Right hindlimb (tissue), 1 donor: ENCODE measurements around the gene IL17A.
"Not testable (repeated sequence)": the region's sequence is repeated elsewhere in the genome, so short reads cannot be mapped to it uniquely, and the experiment has no call there.

Experiments used
- DNase-seq: peaks from one replicate; pipeline ENCODE4 v3.0.0-alpha.2; 2018

Gene IL17A

DNA sequence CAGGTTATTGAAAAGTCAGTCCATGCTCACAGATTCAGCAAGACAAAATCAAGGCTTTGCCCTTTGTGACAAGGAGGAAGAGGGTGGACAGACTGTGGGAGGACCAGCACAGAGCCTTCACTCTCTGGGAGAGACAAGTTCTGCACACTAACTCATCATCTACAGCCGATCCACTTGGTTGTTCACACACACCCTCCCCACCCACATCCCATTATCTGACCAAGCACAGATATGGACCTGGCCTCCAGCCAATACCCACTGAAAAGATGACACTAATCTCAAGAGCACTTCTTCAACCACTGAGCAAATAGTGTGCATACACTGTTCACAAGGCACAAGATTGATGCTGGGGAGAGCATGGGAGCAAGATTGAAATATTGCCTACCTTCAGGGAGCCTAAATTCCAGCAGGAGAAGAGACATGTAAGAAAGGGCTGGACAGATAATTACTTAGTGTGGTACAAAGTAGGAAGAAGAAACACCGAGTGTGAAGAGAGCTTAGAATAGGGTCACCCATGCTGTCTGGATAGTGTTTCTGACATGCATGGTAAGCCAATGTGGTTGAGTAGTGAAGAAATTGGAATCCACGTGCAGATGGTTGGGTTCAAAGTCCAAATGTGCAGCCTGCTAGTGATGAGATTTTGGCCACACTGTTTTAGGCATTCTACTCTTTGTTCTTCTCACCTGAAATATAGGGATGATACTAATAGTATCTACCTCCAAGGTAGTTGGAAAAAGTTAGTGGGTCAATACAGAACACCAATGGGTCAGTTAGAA lies 21.7 kb upstream of the IL17A start:
- no peak for DNase-seq

DNA sequence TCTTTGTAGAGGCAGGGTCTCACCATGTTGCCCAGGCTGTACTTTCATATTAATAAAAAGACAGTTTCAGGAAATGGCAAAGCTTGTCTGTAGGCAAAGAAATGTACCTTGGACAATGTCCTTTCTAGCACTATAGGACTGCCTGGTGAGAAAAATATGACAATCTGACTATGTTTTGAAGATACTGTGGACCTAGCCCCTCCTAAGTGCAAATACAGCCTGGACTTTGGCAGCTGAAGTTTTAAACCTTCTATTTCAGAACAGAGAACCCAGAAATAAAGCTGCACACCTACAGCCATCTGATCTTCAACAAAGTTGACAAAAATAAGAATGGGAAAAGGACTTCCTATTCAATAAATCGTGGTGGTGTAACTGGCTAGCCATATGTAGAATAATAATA lies 18.9 kb upstream of the IL17A start:
- no peak for DNase-seq

DNA sequence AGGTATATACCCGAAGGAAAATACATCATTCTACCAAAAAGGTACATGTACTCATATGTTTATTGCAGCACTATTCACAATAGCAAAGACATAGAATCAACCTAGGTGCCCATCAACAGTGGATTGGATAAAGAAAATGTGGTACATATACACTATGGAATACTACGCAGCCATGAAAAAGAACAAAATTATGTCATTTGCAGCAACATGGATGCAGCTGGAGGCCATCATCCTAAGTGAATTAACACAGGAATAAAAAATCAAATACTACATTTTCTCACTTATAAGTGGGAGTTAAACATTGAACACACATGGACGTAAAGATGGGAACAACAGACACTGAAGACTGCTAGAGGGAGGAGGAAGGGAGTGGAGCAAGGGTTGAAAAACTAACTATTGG lies 17.8 kb upstream of the IL17A start:
- not testable (repeated sequence) for DNase-seq

DNA sequence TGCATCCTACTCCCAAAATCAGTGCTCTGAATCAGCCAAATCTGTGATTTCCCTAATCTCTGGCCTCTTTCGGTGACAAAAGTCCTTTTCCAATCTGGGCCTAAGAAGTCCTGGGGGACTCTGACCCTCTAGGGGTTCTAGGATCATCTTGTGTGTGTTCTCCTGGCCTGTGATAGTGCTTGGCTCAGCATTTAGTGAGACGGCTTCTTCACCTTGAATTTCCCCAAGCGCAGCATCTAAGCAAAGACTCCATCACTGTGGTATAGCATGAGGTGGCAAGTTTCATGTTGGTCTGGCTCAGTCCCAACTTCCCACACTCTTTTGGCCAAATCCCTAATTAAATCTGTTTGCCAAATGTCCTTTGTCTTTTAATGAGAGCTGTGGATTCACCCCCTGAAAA lies 12.1 kb upstream of the IL17A start:
- DNase-seq: no peak

DNA sequence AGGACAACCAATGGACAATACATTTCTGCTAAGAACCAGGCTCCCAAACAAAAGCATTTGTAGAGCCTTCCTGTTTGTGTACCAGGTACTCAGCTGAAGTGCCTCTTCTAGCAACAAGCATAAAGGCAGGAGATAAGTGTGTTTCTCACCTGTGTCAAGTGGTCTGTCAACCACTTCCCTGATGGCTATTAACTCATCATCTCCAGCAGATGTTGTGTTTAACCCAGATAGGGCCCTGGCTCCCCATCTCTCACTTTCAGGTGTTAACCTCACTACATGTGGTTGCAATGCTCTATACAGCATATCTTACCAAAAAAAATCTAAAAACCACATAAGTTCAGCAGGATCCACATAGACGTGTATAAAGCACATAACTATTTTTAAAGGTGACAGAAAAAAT lies 9.6 kb upstream of the IL17A start:
- no peak for DNase-seq

DNA sequence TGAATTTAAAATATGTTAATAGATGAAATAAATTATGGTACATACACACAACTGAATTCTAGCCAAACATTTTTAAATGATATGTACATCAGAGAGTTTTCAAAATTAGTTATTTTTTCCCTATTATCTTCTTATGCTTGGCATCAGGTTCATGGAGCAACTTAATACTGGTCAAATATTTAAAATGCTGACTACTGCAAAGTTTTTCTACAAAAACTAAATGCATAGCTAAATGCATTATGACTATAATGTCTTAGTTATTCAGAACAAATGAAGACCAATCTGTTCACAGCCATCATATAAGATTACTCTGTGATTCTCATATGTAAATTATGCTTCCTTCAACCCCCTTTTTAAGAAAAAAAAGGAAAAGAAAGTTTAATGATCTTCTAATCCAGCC lies 8.2 kb upstream of the IL17A start:
- DNase-seq: no peak

DNA sequence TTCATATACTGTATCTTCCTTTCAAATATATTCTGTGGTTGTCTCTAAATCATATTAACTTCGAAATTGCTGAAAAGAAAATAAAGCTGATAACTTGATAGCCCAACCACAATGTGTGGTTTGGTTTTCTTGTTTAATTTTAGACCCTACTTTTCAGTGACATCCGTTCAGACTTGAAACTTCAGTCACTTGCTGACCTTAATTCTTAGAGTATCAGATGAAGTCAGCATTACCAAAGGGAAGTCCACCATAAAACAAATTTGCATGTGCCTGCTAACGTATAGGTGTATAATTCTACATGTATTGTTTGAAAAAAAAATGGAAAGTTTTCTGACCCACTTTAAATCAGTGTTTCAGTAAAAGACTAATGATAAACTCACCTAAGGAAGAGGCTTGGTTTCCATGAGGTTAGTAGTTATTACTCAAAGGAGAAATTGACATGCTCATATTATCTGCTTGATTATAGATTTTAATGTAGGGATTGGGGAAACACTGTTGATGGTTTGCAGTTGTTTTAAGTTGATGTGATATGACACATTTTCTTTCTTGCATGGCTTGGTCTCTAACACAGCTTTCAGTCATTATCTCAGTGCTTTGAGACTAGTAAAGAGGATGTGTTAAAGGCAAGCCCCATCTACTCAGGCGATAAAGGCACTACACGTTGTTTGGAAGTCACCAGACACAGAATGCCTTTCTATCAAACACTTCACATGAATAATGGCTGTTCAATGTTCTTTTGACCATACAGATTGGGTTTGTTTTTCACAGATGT lies 5.2 kb upstream of the IL17A start:
- DNase-seq: no peak

DNA sequence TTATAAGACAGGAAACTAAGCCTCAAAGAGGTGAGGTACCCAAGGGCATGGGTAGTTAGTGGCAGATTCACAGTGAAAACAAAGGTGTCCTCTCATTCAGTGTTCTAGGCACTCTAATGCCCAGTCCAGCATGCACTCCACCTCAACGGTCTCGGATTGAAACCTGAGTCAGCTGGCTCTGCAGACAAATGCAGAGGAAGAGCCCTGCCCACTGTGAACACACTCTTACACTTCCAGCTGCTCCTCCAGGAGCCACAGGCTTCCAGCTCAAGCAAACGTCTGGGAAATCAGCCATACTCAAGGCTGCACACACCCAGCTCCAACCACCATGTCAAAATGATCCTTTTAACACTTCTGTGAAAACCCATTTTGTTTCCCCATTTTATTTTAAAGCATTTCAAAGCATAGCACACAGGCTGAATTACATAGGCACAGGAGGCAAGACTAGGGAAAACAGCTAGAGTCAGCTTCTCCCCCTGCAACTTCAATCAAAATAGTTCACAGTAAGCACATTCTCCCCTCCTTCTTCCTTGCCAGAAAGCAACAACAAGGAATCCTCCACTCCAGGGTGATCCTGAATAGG lies 3.0 kb upstream of the IL17A start:
- DNase-seq: no peak

DNA sequence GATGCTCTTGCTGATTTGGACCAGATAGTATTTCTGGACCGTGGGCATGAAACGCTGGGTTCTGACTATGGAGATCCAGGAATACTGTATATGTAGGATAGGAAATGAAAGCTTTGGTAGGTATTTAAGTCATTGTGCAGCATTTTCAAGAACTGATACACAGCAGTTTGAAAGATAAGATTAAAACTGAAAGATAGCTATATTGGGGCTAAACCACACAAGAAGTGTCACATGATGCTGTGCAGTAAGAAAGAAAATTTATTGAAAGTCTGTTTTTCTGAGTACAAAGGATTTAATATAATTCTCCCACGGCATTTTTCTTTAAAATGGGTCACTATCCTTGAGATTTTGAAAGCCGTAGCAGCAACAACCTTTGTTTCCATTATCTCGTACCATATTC lies 305 bp downstream of the IL17A start:
- no peak for DNase-seq

DNA sequence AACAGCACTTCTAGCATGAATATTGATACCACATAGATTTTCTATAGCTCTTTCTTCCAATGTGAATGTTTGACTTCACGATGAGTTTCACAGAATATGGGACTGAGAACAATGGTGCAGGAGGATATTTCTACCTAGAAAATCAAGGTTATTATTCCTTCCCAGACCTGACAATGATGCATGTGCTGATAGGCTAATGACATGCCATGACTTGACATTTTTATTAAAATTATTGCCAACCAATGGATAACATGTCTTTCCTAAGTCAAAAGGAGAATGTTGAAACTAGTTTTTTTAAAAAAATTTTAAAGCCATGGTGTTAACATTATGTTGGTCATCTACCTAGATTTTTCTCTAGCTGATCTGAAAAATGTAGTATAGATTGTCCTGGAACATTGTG lies 923 bp downstream of the IL17A start:
- no peak for DNase-seq

DNA sequence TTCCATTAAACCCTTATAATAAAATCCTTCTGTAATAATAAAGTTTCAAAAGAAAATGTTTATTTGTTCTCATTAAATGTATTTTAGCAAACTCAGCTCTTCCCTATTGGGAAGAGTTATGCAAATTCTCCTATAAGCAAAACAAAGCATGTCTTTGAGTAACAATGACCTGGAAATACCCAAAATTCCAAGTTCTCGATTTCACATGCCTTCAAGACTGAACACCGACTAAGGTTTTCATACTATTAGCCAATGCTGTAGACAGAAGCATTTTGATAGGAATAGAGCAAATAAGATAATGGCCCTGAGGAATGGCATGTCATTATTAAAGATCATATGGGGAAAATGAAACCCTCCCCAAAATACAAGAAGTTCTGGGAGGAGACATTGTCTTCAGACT lies 3.8 kb downstream of the IL17A start:
- DNase-seq: no peak

DNA sequence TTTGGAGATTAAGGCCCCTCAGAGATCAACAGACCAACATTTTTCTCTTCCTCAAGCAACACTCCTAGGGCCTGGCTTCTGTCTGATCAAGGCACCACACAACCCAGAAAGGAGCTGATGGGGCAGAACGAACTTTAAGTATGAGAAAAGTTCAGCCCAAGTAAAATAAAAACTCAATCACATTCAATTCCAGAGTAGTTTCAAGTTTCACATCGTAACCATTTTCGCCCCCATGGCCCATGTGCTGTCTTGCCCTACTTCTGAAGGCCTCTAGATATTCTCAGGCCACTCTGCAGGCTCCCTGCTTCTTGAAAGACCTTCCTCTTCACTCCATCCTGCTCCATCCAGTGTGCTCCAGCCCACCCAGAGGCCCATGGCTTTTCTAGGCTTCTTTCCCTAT lies 4.2 kb downstream of the IL17A start:
- DNase-seq: no peak

DNA sequence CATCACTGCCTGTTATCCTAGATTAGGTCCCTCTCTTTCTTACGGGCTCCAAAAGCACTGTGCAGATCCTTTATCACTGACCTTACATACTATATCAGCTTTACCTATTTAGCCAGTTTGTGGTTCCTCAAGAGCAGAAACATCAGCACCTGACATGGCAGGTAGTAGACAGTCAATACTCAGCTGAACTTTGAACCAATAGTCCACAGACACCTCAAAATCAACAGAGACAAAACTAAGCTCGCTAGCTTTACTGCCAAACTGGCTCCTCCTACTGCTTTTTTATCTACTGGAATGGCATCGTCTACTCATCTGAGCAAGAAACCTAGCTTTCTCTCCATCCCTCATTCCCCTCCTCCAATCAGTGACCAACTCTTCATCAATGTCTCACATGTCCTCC lies 5.6 kb downstream of the IL17A start:
- DNase-seq: no peak

DNA sequence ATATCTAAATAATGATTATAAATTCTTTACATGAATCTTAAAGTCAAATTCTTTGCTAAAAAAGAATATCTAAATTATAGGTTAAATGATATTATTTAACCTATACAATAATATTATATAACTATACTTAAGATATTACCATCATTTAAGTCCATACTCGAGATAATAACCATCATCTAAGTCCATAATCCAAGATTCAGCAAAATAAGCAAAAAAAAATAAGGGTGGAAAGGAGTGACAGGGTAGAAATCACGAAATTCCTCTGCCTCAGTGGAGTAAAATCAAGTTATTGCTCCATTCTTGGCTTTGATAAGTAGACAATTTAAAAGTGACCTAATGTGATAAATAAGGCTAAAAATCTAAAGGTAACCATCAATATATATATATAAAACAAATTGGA lies 9.7 kb downstream of the IL17A start:
- no peak for DNase-seq

DNA sequence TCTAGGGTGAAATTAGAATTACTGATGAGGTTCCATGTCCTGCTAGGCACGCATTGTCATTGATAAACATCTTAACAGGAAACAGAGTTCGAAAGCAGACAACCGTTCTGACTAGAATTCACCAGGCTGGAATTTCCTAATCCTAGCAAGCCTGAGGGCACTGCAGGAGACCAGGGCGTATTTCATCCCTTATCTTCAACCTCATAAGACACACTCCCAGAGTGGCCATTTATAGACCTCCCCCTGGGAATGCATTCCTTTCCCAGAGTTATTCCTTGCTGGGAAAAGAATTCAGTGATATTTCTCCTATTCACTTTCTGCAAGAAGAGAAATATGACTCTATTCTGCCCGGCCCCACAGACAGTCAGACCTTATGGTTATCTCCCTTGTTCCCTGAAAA lies 13.9 kb downstream of the IL17A start:
- not testable (repeated sequence) for DNase-seq

DNA sequence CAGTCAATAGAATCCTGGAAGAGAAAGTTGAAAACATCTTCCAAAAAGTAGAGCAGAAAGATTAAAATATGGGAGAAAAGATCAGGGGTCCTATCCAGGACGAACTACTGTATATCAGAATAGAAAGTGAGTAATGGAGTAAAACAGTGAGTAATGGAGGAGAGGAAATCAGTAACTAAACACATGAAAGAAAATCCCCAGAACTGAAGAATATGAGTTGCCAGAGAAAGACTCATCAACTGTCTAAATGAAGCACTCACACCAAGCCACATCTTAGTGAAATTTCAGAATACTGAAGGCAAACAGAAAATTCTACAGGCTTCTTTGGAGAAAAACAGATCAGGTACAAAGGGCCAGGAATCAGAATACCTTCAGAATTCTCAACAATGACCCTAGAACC lies 14.9 kb downstream of the IL17A start:
- no peak for DNase-seq

DNA sequence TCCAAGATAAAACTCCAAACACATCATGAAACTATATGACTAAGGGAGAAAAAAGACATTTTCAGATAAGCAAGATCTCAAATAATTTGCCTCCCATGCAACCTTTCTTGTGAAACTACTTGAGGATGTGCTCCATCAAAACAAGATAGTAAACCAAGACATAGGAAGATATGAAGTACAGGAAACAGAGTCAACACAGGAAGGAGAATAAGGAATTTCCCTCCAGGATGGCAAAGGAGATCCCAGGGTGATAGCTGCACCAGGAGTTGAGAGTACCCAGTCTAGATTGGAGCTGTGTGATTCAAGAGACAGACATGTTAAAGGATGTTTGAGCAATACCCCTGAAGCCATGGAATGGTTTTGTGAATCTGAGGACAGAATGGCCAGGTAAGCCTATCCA lies 15.3 kb downstream of the IL17A start:
- no peak for DNase-seq

DNA sequence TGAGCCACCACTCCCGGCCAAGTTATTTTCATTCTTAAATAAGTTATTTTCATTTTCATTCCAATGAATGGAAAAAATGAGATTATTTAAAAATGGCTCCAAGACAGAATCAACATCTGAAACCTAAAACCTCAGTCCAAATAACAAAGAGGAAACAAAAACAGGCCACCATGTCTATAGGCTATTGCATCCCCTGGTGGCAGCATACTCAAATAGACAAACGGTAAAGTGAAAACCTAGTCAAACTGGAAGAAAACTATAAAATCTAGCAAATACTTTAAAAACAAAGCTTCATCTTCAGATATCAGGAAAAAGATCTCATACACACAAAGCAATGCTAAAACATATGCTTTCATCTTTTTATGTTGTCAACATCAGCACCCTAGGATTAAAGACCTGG lies 20.9 kb downstream of the IL17A start:
- DNase-seq: no peak

DNA sequence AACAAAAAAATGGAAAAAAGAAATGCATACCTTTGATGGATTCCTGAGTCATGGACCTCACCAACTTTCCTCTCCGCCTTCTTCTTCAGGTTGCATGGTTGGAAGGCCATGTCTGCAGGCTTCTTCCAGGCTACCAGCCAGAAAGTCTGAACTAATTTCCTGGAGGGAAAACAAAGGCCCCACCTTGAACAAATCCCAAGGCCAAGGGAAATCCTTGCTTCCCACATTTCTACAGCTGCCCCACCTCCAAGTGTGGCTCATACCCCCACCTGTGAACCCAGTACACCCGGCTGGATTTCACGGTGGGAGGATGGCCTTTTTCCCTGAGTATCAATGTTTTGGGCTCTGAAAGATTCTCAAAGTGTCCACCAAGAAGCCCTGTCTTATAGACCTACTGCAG lies 22.4 kb downstream of the IL17A start:
- no peak for DNase-seq

DNA sequence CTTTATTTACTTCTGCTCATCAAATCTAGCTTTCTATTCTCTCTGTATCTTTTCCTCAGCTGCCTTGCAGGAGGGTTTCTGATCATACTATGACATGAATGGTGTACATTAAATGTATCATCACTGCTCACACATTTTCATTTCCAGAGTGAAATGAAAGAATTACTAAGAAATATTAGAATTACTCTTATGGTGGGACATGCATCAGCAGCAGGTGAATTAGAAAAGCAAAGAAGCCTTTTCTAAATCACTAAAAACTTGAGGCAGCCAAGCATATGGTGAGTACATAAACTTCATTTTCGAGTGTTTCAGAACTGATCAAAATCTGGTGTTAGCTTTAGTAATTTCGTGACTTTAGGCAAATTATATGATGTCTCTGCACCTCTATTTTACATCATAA lies 23.6 kb downstream of the IL17A start:
- no peak for DNase-seq

DNA sequence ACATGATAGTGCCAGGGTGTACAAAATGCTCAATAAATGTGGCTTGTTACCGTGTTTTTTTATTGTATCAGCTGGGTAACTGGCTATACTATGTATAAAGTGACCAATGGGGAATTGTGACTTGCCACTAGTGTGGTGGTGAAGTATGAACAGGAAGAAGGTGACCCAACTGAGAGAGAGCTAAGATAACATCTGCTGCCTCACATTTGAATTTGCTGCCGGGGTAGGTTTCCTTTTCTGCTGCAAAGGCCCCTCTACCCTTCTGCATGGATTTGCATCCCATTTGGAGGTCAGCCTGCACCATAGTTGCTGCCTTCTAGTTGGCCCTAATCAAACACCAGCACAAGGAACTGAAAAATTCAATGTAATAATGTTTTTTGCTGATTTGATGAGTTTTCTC lies 24.1 kb downstream of the IL17A start:
- no peak for DNase-seq

DNA sequence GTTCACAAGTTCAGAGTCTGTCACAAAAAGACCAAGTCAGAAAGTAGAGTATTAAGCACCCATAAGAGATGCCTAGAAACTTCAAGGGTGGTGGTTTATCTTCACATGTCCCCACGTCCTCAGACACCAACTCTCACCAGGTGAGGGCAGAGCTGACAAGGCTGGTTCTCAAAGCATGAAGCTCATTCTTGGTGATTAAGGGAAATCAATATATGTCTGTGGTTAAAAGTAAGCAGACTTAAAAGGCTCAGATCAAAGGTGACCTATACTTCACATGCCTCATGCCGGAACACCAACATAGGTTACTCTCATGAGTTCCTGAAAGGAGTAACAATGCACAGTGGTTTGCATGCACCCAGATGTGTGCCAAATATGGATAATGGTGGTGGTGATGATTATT lies 27.0 kb downstream of the IL17A start:
- DNase-seq: no peak

DNA sequence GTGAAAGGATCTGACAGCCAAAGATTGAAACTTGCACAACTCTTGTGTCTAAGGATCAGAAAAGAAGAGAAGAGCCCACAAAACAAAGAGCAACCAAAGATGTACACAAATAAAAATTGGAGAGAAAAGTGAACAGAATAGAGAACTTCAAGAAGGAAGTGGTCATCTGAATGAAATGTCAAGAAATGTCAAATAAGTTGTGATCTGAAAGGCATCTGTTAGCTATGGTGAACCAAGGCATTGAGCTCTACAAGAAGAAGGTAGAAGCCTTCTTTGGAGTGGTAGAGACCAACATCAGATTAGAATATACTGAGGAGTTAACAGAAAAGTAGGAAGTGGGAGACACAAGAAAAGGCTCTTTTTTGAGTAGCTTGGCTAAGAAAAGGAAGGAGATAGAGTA lies 29.6 kb downstream of the IL17A start:
- no peak for DNase-seq

DNA sequence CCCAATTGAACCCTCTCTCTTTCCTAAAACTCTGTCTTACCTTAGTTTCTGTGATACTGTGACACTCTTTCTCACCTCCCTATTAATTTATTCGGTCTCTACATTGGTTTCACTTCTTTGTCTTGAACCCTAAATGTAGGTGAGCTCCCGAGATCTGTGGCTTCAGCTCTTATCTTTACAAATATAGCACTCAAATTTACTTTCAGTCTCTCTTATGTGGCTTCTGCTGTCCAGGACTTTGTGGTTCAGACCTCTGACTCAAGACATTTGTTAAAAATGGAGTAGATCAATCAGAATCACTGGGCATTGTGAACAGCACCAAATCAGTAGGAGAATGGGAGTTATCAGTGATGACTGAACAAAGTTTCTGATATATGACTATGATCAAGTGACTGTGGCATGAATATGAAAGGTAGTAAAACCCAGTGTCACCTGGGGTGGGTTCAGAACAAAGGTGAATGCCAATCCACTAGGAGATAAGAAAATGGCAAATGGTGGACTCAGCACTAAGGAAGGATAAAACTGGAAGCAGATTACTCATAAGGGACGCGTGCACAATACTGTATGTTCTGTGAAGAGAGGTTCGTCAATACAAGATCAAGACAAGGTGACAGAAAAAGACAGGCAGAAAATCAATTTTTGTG lies 30.9 kb downstream of the IL17A start:
- DNase-seq: no peak
